Smooth muscle cell of trachea (primary cell): ENCODE measurements around the gene ZNF430. TPM values are rescaled to one million over a fixed set of nuclear protein-coding genes. Genes with fewer than 3 reads are reported as not detected.

Source experiments
- total RNA-seq: library from RNA; depleted of rRNA; stranded (reverse); fragments of >200 nt; gene quantifications from 2 replicates; pipeline ENCODE4 v1.2.1, GENCODE V29; 2014

ZNF430 gene
- 8.1 and 10.0 TPM in 2 replicates for total RNA-seq

GRCh38 chr19:21020298-21021227 lies at the start of gene ZNF430:
Gene ZNF430 (plus strand): TSS chr19:21020657. CDS start chr19:21020801, 144 bp downstream.

DNA sequence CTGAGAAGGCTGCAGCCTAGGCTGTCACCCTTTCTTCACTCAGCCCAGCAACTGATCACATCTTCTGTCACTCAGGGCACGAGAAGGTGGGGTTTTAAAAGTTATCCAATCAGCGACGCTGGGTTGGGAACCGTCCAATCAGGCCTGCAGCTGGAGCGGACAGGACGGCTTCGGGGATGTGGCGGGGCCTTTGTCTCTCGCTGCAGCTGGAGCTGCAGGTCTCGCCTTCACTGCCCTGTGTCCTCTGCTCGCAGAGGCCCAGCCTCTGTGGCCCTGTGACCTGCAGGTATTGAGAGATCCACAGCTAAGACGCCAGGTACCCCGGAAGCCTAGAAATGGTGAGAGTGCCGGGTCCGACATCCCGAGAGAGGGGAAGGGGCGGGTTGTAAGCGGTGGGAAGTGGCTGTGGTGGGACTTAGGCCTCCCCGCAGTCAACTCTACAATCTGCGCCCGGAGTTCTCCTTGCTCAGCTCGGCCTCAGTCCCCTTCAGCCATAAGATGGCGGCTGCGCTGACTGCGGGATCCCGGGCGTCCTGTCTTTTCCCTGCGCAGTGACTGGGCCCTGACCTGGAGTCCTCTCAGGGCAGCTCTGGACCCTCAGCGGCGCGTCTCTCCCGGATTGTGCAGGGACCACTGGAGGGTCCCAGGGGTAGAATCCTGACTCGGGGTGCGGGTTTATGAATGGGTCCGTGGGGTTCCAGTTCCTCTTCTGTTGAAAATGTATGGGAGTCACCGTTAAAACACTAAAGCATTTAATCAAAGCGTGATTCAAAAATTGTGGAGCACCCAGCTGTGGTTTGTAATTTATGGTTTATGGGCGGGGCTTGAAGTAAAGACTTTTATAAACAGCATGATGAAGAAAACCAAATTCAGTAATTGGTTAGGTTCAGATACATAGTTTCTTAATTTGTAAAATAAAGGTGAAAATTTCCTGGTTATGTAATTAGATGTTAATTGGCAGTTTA lies 61.8 kb downstream of the ZNF430 start, which contains the start of gene ZNF714:
Gene ZNF714 (plus strand): TSS at position 193 of the 965 bp plus-strand sequence. CDS start 16,066 bp downstream, outside the sequence.

Other genes with a start within 250 kb of the ZNF430 start
- gene ZNF66, start 244.4 kb upstream of the ZNF430 start, total RNA-seq, result 0.83 and 3.5 TPM in 2 replicates
- 1.5 and 4.8 TPM in 2 replicates for gene ZNF85, start 97.4 kb upstream of the ZNF430 start, total RNA-seq
- 2.5 and 7.6 TPM in 2 replicates for gene ZNF714, start 61.5 kb downstream of the ZNF430 start, total RNA-seq
- gene ZNF431, start 121.4 kb downstream of the ZNF430 start, total RNA-seq, result 2.9 and 3.1 TPM in 2 replicates